Peyer's patch (tissue), 4 donors: Measurements from ENCODE around the gene TNFSF13. TPM values are rescaled to one million over a fixed set of nuclear protein-coding genes. Genes with fewer than 3 reads are reported as not detected.
"Not testable (repeated sequence)": the region's sequence is repeated elsewhere in the genome, so short reads cannot be mapped to it uniquely, and the experiment has no call there.

Experiments used
- DNase-seq, 3 donors: peaks; one replicate each; pipeline ENCODE4 v3.0.0-alpha.2; 2017 to 2019
- H3K27ac ChIP-seq, 4 donors: fragments of 200-600 bp; sonication (generic); one replicate each; pipeline ENCODE4 v1.5.1; 2016 to 2019
- H3K27me3 ChIP-seq, 2 donors: fragments of 200-600 bp; sonication (generic); one replicate each; pipeline ENCODE4 v1.5.1; 2019
- H3K36me3 ChIP-seq, 3 donors: fragments of 200-600 bp; sonication (generic); one replicate each; pipeline ENCODE4 v1.5.1; 2016 to 2019
- H3K4me1 ChIP-seq, 4 donors: fragments of 200-600 bp; sonication (generic); one replicate each; pipeline ENCODE4 v1.5.1; 2016 to 2019
- H3K4me3 ChIP-seq, 4 donors: fragments of 200-600 bp; sonication (generic); 1 replicate in 3 of 4; 2 replicates in 1 of 4; pipeline ENCODE4 v1.5.1; 2016 to 2019; ENCODE audit warnings: mild to moderate bottlenecking in 1 of 4
- H3K9me3 ChIP-seq, 4 donors: fragments of 200-600 bp; sonication (generic); one replicate each; pipeline ENCODE4 v1.5.1; 2016 to 2019; ENCODE audit warnings: mild to moderate bottlenecking in 1 of 4
- POLR2A ChIP-seq, 2 donors: fragments of 450-650 bp; IDR thresholded peaks; one replicate each; pipeline ENCODE4 v1.5.1; 2017; ENCODE audit warnings: antibody characterized with exemption in 2 of 2, mild to moderate bottlenecking in 2 of 2, moderate library complexity in 2 of 2
- total RNA-seq, 4 donors: library from RNA; depleted of rRNA; stranded (reverse); fragments of >200 nt; gene quantifications; one replicate each; pipeline ENCODE4 v1.1.0, GENCODE V29; 2016
- TF ChIP-seq, protein P1 (sequence below), 6 experiments: fragments of 450-650 bp in 4 of 6; fragments of 200-600 bp in 2 of 6; sonication (generic) in 1 of 6; IDR thresholded peaks; one replicate each; pipeline ENCODE4 v1.5.1; 2017 to 2019; ENCODE audit warnings: antibody characterized with exemption in 6 of 6, mild to moderate bottlenecking in 3 of 6, moderate library complexity in 1 of 6

Gene TNFSF13
- total RNA-seq, 4 donors from 2014 or later = 5.0 to 54.4 (median 38.7) TPM

DNA sequence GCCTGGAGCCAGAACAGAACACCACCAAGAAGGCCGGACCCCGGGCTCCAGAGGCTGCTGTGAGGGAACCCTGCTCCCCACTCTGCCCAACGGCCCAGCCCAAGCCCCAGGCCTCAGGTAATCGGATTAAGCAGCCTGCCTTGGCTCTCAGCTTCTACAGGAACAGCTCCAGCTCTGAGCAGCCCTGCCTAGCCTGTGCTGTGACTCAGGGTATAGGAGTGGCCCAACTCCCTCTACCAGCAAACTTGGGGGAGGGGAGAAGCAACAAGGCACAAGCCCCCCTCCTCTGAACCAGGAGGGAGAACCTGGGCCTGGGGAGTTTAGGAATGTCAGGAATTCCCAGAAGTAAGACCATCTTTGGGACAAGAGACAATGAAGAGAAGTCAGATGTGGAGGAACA, 32.2 kb downstream of the TNFSF13 start:
- H3K9me3 ChIP-seq = no peaks in the 10 kb centered on the region
- no peak for TF ChIP-seq POLR2A (IDR thresholded peaks at IDR 0.05)
- TF ChIP-seq, protein P1, sequence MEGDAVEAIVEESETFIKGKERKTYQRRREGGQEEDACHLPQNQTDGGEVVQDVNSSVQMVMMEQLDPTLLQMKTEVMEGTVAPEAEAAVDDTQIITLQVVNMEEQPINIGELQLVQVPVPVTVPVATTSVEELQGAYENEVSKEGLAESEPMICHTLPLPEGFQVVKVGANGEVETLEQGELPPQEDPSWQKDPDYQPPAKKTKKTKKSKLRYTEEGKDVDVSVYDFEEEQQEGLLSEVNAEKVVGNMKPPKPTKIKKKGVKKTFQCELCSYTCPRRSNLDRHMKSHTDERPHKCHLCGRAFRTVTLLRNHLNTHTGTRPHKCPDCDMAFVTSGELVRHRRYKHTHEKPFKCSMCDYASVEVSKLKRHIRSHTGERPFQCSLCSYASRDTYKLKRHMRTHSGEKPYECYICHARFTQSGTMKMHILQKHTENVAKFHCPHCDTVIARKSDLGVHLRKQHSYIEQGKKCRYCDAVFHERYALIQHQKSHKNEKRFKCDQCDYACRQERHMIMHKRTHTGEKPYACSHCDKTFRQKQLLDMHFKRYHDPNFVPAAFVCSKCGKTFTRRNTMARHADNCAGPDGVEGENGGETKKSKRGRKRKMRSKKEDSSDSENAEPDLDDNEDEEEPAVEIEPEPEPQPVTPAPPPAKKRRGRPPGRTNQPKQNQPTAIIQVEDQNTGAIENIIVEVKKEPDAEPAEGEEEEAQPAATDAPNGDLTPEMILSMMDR (IDR thresholded peaks at IDR 0.05) = no peak
- H3K27ac ChIP-seq = no peak overlapping the region
- no peak for DNase-seq
- peaks cover 0 to 62% (median 0%) of the 10 kb centered on the region in 3 donors for H3K36me3 ChIP-seq
- H3K4me1 ChIP-seq = peaks cover 0 to 9% (median 1%) of the 10 kb centered on the region in 4 donors
- H3K4me3 ChIP-seq = no peak overlapping the region
- no peaks in the 10 kb centered on the region for H3K27me3 ChIP-seq

DNA sequence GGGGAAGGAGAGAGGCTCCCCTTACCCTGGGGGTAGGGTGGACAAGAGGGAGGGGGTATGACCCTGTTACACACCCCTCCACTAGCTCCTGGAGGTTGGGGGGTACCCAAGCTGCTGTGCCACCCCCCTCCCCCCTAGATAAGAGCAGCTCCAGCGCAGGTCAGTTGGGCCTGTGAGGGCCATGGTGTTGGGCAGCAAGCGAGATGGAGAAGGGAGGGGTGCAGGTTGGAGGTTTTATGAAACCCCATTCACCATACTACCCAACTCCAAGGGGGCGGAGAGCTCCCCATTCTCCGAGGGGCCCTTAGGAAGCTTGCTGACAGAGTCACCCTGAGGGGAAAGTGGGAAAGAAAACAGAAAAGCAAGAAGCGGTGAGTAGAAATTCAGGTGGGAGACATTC, 33.0 kb downstream of the TNFSF13 start:
- Histone ChIP-seq H3K27me3 (no peaks in the 10 kb centered on the region), H3K4me1 (peaks cover 0 to 9% (median 1%) of the 10 kb centered on the region in 4 donors), H3K27ac (no peak overlapping the region), H3K36me3 (peaks cover 0 to 70% (median 0%) of the 10 kb centered on the region in 3 donors), H3K4me3 (no peak overlapping the region), H3K9me3 (no peaks in the 10 kb centered on the region)
- DNase-seq = no peak
- TF ChIP-seq, protein P1 (IDR thresholded peaks at IDR 0.05) = no peak
- TF ChIP-seq POLR2A (IDR thresholded peaks at IDR 0.05) = no peak

DNA sequence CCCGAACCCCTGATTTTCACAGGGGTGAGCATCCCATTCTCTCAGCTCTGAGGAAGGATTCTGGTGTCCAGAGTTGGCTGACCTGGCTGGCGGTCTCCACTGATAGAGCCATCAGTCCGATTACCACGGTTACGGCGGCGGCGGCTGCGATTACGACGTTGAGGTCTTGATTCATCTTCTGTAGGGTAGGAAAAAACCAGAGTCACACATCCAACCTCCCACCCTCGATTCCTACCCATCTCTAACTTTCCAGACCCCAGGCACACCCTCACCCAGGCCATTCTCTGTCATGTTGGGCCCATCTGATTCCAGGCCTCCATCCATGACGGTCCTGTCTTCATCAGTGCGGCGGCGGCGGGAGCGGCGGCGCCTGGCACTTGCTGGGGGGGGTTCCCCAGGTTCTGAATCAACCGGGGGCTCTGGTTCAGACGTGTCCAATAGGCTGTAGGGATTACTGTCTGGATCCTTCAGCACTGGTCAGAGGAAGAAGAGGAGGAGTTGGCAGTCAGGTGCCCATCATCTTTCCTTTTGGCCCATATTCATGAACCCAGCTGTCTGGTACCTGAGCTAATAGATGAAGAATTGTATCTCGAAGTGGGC, 34.0 kb downstream of the TNFSF13 start:
- Histone ChIP-seq H3K27ac (no peak overlapping the region), H3K27me3 (no peaks in the 10 kb centered on the region), H3K36me3 (peaks cover 0 to 74% (median 0%) of the 10 kb centered on the region in 3 donors), H3K4me1 (peaks cover 0 to 16% (median 1%) of the 10 kb centered on the region in 4 donors), H3K9me3 (no peaks in the 10 kb centered on the region), H3K4me3 (no peak overlapping the region)
- DNase-seq = no peak
- TF ChIP-seq, protein P1 (IDR thresholded peaks at IDR 0.05) = no peak
- no peak for TF ChIP-seq POLR2A (IDR thresholded peaks at IDR 0.05)

DNA sequence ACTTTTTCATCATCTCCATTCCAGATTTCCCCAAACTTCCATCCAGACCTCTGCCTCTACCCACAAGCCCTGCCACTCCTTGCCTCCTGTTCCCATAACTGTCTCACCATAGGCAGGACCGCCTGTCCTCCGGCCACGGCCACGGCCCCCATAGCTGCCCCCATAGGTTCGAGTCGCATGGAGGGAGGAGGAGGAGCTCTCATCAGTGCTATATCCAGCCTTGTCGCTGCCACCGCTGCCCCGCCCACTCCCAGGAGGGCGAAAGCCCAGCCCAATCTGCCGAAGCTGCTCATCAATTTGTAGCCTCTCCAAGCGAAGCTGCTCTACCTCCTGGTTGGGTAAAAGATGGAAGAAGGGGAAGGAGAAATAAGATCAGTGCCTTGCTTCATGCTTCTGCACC, 34.7 kb downstream of the TNFSF13 start:
- no peak for DNase-seq
- Histone ChIP-seq H3K9me3 (no peaks in the 10 kb centered on the region), H3K4me3 (no peak overlapping the region), H3K27ac (no peak overlapping the region), H3K4me1 (peaks cover 0 to 16% (median 1%) of the 10 kb centered on the region in 4 donors), H3K36me3 (peaks cover 0 to 71% (median 0%) of the 10 kb centered on the region in 3 donors), H3K27me3 (no peaks in the 10 kb centered on the region)
- TF ChIP-seq, protein P1 (IDR thresholded peaks at IDR 0.05) = no peak
- no peak for TF ChIP-seq POLR2A (IDR thresholded peaks at IDR 0.05)

DNA sequence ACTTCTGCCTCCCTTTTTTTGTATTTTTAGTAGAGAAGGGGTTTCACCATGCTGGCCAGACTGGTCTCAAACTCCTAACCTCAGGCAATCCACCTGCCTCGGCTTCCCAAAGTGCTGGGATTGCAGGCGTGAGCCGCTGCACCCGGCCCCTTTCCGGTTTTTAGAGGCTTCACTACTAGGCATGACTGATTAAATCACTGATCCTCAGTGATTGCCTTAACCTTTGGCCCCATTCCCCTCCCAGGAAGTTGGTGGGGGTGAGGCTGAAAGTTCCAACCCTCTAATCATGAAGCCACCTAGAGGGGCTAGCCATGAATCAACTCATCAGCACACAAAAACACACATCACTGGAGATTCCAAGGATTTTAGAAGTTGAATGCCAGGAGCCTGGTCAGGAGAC, 39.0 kb downstream of the TNFSF13 start:
- not testable (repeated sequence) for H3K4me1 ChIP-seq, H3K27me3 ChIP-seq, DNase-seq, H3K4me3 ChIP-seq, H3K9me3 ChIP-seq, H3K27ac ChIP-seq
- peaks cover 0 to 96% (median 0%) of the 10 kb centered on the region in 3 donors for H3K36me3 ChIP-seq

DNA sequence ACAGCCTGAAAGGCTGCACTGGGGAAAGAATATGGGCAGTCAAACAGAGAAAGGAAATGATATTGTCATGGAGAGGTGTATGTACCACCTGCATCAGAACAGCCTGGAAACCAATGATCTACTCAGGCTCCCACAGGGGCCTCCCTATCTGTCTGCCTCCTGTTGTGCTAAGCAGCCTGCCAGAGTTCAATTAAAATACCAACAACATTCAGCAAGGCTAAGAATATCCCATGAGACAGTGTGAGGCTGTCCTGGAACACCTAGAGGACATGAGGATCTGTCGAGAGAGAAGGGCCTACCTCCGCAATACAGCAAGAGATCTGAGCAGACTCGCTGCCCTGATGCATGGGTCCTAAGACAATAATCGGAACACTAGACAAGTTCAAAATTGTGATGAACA, 47.7 kb downstream of the TNFSF13 start:
- no peak for DNase-seq
- Histone ChIP-seq H3K9me3 (no peaks in the 10 kb centered on the region), H3K36me3 (peaks cover 0 to 53% (median 0%) of the 10 kb centered on the region in 3 donors), H3K4me3 (no peak overlapping the region), H3K27me3 (no peaks in the 10 kb centered on the region), H3K4me1 (peaks cover 0 to 6% (median 0%) of the 10 kb centered on the region in 4 donors), H3K27ac (no peak overlapping the region)
- TF ChIP-seq, protein P1 (IDR thresholded peaks at IDR 0.05) = no peak
- no peak for TF ChIP-seq POLR2A (IDR thresholded peaks at IDR 0.05)
